HEK293 (cell line): ENCODE results near the gene UNC93B1.

Source experiments
- CTCF ChIA-PET: fragments of 350-600 bp; formaldehyde crosslinking; extraction: SDS; loops from one replicate; lab custom pipeline; 2021; ENCODE audit warnings: antibody characterized with exemption; lab: Yijun Ruan, JAX
- POLR2A ChIA-PET: fragments of 300-600 bp; formaldehyde crosslinking; extraction: SDS; loops from one replicate; lab custom pipeline; 2020; ENCODE audit warnings: antibody characterized with exemption, inconsistent platforms; lab: Yijun Ruan, JAX
- H3K27ac ChIP-seq: fragments of 200-500 bp; sonication (Bioruptor generic); 2 replicates; pipeline ENCODE4 v1.5.1; 2014; ENCODE audit warnings: low read depth, low read length, control low read depth, inconsistent platforms; ENCODE audit errors: extremely low read depth
- H3K36me3 ChIP-seq, 2 experiments: fragments of 200-500 bp in 1 of 2; sonication (Bioruptor generic) in 1 of 2; 1 replicate in 1 of 2; 2 replicates in 1 of 2; pipeline ENCODE4 v1.5.1; 2014 to 2017; ENCODE audit warnings: inconsistent platforms in 2 of 2, low read length in 2 of 2; ENCODE audit not compliant: control insufficient read depth in 2 of 2, insufficient read depth in 1 of 2
- H3K4me1 ChIP-seq: fragments of 200-500 bp; sonication (Bioruptor generic); 2 replicates; pipeline ENCODE4 v1.5.1; 2014; ENCODE audit warnings: mild to moderate bottlenecking, low read length, inconsistent platforms; ENCODE audit not compliant: control insufficient read depth, insufficient read depth
- H3K4me3 ChIP-seq: 2 replicates; pipeline ENCODE4 v1.5.1; 2011; ENCODE audit warnings: low read depth, mild to moderate bottlenecking, control low read depth, low read length, moderate library complexity
- H3K9me3 ChIP-seq: fragments of 200-500 bp; sonication (Bioruptor generic); 2 replicates; pipeline ENCODE4 v1.5.1; 2014; ENCODE audit warnings: low read depth, low read length, inconsistent platforms; ENCODE audit not compliant: control insufficient read depth, insufficient read depth
- EGR2 ChIP-seq: fragments of 450-650 bp; formaldehyde crosslinking; IDR thresholded peaks from 2 replicates; pipeline ENCODE4 v1.5.1; 2016; ENCODE audit warnings: low read depth, missing biosample characterization, missing genetic modification characterization
- ZFHX2 ChIP-seq: fragments of 450-650 bp; formaldehyde crosslinking; conservative IDR thresholded peaks from 2 replicates; pipeline ENCODE4 v1.5.1; 2016; ENCODE audit warnings: missing biosample characterization, missing genetic modification characterization
- ZNF121 ChIP-seq: fragments of 450-650 bp; formaldehyde crosslinking; IDR thresholded peaks from 2 replicates; pipeline ENCODE4 v1.5.1; 2016; ENCODE audit warnings: missing biosample characterization, missing genetic modification characterization
- ZNF175 ChIP-seq: fragments of 450-650 bp; formaldehyde crosslinking; IDR thresholded peaks from 2 replicates; pipeline ENCODE4 v1.5.1; 2016; ENCODE audit warnings: missing biosample characterization, missing genetic modification characterization
- ZNF366 ChIP-seq: fragments of 450-650 bp; formaldehyde crosslinking; conservative IDR thresholded peaks from 2 replicates; pipeline ENCODE4 v1.5.1; 2016; ENCODE audit warnings: missing biosample characterization, missing genetic modification characterization
- ZNF529 ChIP-seq: fragments of 450-650 bp; formaldehyde crosslinking; IDR thresholded peaks from 2 replicates; pipeline ENCODE4 v1.5.1; 2017; ENCODE audit warnings: missing genetic modification characterization, missing biosample characterization; ENCODE audit not compliant: insufficient replicate concordance
- ZNF571 ChIP-seq: fragments of 450-650 bp; formaldehyde crosslinking; IDR thresholded peaks from 2 replicates; pipeline ENCODE4 v1.5.0; 2017; ENCODE audit warnings: missing biosample characterization, missing genetic modification characterization
- TF ChIP-seq, protein P1 (sequence below): fragments of 450-650 bp; formaldehyde crosslinking; conservative IDR thresholded peaks from 2 replicates; pipeline ENCODE4 v1.5.1; 2016; ENCODE audit warnings: low read depth, missing biosample characterization, missing genetic modification characterization
- TF ChIP-seq, protein P2 (sequence below): fragments of 450-650 bp; formaldehyde crosslinking; IDR thresholded peaks from 2 replicates; pipeline ENCODE4 v1.5.1; 2016; ENCODE audit warnings: missing biosample characterization, missing genetic modification characterization
- TF ChIP-seq, protein P3 (sequence below): fragments of 450-650 bp; formaldehyde crosslinking; IDR thresholded peaks from 2 replicates; pipeline ENCODE4 v1.5.1; 2017; ENCODE audit warnings: missing biosample characterization, missing genetic modification characterization

Gene UNC93B1

DNA sequence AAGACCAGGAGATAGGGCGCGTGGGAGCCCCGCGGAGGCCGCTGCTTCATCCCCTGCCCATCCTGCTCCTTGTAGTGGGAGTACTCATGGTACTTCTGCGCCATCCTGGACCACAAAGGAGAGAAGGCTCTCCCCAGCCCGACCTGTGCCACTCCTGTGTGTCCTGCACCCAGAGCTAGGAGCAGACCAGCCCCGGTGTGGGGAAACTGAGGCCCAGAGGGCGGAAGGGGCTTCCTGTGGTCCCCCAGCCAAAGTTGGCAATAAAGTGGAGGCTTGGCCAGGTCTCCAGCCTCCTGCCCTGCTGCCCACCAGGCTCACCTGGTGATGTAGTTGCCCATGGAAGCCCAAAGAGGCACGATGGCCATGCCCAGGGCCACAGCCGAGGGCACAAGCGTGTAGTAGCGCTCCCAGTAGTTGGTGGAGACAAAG is 4.7 kb downstream of the UNC93B1 start (continued):
- TF ChIP-seq, protein P1, sequence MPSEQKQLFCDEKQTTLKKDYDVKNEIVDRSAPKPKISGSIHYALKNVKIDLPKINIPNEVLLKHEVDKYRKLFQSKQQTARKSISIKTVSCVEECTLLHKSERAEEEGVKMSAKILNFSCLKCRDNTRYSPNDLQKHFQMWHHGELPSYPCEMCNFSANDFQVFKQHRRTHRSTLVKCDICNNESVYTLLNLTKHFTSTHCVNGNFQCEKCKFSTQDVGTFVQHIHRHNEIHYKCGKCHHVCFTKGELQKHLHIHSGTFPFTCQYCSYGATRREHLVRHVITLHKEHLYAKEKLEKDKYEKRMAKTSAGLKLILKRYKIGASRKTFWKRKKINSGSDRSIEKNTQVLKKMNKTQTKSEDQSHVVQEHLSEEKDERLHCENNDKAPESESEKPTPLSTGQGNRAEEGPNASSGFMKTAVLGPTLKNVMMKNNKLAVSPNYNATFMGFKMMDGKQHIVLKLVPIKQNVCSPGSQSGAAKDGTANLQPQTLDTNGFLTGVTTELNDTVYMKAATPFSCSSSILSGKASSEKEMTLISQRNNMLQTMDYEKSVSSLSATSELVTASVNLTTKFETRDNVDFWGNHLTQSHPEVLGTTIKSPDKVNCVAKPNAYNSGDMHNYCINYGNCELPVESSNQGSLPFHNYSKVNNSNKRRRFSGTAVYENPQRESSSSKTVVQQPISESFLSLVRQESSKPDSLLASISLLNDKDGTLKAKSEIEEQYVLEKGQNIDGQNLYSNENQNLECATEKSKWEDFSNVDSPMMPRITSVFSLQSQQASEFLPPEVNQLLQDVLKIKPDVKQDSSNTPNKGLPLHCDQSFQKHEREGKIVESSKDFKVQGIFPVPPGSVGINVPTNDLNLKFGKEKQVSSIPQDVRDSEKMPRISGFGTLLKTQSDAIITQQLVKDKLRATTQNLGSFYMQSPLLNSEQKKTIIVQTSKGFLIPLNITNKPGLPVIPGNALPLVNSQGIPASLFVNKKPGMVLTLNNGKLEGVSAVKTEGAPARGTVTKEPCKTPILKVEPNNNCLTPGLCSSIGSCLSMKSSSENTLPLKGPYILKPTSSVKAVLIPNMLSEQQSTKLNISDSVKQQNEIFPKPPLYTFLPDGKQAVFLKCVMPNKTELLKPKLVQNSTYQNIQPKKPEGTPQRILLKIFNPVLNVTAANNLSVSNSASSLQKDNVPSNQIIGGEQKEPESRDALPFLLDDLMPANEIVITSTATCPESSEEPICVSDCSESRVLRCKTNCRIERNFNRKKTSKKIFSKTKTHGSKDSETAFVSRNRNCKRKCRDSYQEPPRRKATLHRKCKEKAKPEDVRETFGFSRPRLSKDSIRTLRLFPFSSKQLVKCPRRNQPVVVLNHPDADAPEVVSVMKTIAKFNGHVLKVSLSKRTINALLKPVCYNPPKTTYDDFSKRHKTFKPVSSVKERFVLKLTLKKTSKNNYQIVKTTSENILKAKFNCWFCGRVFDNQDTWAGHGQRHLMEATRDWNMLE = no peak

DNA sequence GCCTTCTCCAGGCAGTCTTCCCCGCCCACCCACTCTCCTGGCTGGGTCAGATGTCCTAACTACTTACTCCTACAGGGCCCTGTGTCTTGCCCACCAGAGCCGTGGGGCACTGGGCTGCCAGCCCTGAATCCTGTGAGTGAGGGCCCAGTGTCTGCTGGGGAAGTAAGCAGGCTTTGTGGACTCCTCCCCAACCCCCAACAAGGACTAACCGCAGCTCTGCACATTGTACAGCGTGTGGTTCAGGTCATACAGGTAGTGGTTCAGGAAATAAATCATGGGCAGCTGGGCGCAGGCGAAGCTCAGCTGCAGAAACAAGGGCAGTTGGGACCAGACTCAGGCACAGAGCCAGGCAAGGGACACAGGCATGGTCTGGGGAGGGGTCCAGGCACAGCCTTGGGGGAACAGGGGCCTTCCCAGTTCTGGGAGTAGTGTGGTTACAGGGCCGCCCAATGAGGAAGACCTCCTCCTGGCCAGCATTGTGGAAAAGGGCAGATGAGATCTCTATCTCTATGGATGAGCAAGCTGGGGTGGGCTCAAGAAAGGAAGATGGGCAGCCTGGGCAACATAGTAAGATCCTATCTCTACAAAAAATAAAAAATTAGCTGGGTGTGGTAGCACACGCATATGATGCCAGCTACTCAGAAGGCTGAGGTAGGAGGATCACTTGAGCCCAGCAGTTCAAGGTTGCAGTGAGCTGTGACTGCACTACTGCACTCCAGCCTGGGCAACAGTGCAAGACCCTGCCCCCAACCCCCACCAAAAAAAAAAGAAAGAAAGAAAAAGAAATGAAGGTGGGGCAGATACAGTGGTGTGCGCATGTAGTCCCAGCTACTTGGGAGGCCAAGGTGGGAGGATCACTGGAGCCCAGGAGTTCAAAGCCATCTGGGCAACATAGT is 5.5 kb downstream of the UNC93B1 start:
- ChIA-PET CTCF (interaction anchor here (1.5 kb wide), 1 partner anchor 211 kb away, joined by 3 read pairs; no protein-coding TSS in a partner anchor), POLR2A (interaction anchor here (0.6 kb wide), 1 partner anchor 124 kb away, joined by 4 read pairs; no protein-coding TSS in a partner anchor)
- TF ChIP-seq ZFHX2 (peak; percentile 52), ZNF121 (tag by site-specific recombination) (peak; percentile 95), EGR2 (tag by site-specific recombination) (0 out of 2 replicates have a peak, but pooled peaks have one; percentile 25)
- TF ChIP-seq, protein P2, sequence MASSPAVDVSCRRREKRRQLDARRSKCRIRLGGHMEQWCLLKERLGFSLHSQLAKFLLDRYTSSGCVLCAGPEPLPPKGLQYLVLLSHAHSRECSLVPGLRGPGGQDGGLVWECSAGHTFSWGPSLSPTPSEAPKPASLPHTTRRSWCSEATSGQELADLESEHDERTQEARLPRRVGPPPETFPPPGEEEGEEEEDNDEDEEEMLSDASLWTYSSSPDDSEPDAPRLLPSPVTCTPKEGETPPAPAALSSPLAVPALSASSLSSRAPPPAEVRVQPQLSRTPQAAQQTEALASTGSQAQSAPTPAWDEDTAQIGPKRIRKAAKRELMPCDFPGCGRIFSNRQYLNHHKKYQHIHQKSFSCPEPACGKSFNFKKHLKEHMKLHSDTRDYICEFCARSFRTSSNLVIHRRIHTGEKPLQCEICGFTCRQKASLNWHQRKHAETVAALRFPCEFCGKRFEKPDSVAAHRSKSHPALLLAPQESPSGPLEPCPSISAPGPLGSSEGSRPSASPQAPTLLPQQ (tag by site-specific recombination) = no peak
- Histone ChIP-seq H3K9me3 (no peaks in the 10 kb centered on the region), H3K27ac (no peak overlapping the region), H3K4me1 (no peaks in the 10 kb centered on the region; the same call in 1 of the 2 replicates), H3K36me3 (no peaks in the 10 kb centered on the region), H3K4me3 (no peak overlapping the region)

DNA sequence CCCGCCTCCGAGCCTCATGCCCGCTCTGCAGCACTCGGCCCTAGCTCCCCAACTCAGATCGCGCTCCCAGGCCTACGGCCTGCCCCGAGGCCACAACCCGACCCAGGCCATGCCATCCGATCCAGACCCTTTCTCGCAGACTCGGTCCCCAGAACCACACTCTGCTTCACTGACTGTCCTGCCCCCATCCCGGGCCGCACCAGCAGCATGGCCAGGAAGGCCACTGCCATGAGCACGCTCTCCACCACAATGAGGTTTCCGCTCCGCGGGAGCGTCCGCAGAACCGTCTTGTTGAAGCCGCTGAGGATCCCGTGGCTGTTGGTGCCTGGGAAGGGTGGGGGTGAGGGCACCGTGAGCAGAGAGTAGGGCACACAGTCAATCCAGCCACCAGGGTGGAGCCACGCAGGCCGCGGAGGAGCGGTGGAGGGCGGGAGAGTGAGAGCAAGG is 6.4 kb downstream of the UNC93B1 start:
- no peak overlapping the region for H3K27ac ChIP-seq
- ChIA-PET CTCF (interaction anchor here (1.5 kb wide), 1 partner anchor 212 kb away, joined by 3 read pairs; no protein-coding TSS in a partner anchor), POLR2A (no interaction called here)
- no peaks in the 10 kb centered on the region; the same call in 1 of the 2 replicates for H3K4me1 ChIP-seq
- H3K4me3 ChIP-seq = no peak overlapping the region
- H3K36me3 ChIP-seq = no peaks in the 10 kb centered on the region
- H3K9me3 ChIP-seq = no peaks in the 10 kb centered on the region
- no peak for TF ChIP-seq ZNF366 (tag by site-specific recombination)
- TF ChIP-seq ZNF529 (tag by site-specific recombination) = no peak
- TF ChIP-seq, protein P3, sequence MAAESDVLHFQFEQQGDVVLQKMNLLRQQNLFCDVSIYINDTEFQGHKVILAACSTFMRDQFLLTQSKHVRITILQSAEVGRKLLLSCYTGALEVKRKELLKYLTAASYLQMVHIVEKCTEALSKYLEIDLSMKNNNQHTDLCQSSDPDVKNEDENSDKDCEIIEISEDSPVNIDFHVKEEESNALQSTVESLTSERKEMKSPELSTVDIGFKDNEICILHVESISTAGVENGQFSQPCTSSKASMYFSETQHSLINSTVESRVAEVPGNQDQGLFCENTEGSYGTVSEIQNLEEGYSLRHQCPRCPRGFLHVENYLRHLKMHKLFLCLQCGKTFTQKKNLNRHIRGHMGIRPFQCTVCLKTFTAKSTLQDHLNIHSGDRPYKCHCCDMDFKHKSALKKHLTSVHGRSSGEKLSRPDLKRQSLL (tag by site-specific recombination) = no peak
- TF ChIP-seq ZNF571 = no peak
- no peak for TF ChIP-seq ZNF175 (tag by site-specific recombination)
- TF ChIP-seq, all 188 proteins: peak for 0
